Ovary (tissue), 3 donors: ENCODE data around the gene SLC15A1.

Source experiments
- CTCF ChIP-seq, 3 donors: fragments of 450-650 bp in 2 of 3; fragments of 200-600 bp in 1 of 3; IDR thresholded peaks; one replicate each; pipeline versions ENCODE4 v1.5.1 to v1.8.0; 2016 to 2022; ENCODE audit warnings: antibody characterized with exemption in 3 of 3, mild to moderate bottlenecking in 1 of 3
- EP300 ChIP-seq: sonication (generic); formaldehyde crosslinking; IDR thresholded peaks from one replicate; pipeline ENCODE4 v1.6.1; 2017; ENCODE audit warnings: antibody characterized with exemption
- donor health status: DM: no; HTN: no; CAD: no.

GRCh38 chr13:98648686-98649085 lies 103.8 kb downstream of the SLC15A1 start:
- TF ChIP-seq CTCF (IDR thresholded peaks at IDR 0.05) (no peak), EP300 (no peak)
